ENCODE data around the gene EMB. TPM values are rescaled to one million over a fixed set of nuclear protein-coding genes. Genes with fewer than 3 reads are reported as not detected.
A peak's percentile ranks its signal among the peaks of the same experiment; 100 is the strongest.
"Not testable (repeated sequence)": the region's sequence is repeated elsewhere in the genome, so short reads cannot be mapped to it uniquely, and the experiment has no call there.

EMB gene, protein sequence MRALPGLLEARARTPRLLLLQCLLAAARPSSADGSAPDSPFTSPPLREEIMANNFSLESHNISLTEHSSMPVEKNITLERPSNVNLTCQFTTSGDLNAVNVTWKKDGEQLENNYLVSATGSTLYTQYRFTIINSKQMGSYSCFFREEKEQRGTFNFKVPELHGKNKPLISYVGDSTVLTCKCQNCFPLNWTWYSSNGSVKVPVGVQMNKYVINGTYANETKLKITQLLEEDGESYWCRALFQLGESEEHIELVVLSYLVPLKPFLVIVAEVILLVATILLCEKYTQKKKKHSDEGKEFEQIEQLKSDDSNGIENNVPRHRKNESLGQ
- 100 to 1,000 TPM; 181 to 188 TPM for total RNA-seq

GRCh38 chr5:50440651-50441492 lies at the start of gene EMB:
Gene EMB, minus strand, starts transcription at chr5:50441288. Its CDS starts 137 bp downstream, at chr5:50441151.
- CTCF ChIA-PET, result interaction anchor here (0.7 to 2.9 kb wide), 22 partner anchors 9 to 310 kb away, joined by 3 to 16 read pairs (median 3); no protein-coding TSS in a partner anchor
- peak; percentile 85 for DNase-seq
- peak within 1 kb of the TSS; percentile 94 for H3K27ac Mint-ChIP-seq
- H3K4me1 Mint-ChIP-seq, result peaks cover 70% of the 10 kb centered on the region
- peak within 1 kb of the TSS; percentile 97 for H3K4me3 Mint-ChIP-seq
- H3K36me3 Mint-ChIP-seq (ENCODE audit: low read depth), result peaks cover 31% of the 10 kb centered on the region
- POLR2A ChIA-PET, result interaction anchor here (0.6 to 4.3 kb wide), 27 partner anchors 10 to 411 kb away, joined by 3 to 66 read pairs (median 4); partner anchors contain the start of gene PARP8
- no peaks in the 10 kb centered on the region for H3K9me3 Mint-ChIP-seq
- no peaks in the 10 kb centered on the region for H3K27me3 Mint-ChIP-seq

DNA sequence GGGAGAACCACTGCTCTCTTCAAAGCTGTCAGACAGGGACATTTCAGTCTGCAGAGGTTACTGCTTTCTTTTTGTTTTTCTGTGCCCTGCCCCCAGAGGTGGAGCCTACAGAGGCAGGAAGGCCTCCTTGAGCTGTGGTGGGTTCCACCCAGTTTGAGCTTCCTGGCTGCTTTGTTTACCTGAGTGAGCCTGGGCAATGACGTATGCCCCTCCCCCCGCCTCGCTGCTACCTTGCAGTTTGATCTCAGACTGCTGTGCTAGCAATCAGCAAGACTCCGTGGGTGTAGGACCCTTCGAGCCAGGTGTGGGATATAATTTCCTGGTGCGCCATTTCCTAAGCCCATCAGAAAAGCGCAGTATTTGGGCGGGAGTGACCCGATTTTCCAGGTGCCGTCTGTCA lies 48.4 kb upstream of the EMB start:
- H3K4me3 Mint-ChIP-seq, result peak overlapping the region; percentile 13
- H3K9me3 Mint-ChIP-seq, result peaks cover 43% of the 10 kb centered on the region
- H3K4me1 Mint-ChIP-seq, result peaks cover 29% of the 10 kb centered on the region
- H3K27ac Mint-ChIP-seq, result peak overlapping the region; percentile 78
- H3K27me3 Mint-ChIP-seq, result not testable (repeated sequence)
- POLR2A ChIA-PET, result interaction anchor here (1.6 to 1.9 kb wide), 2 partner anchors 44 to 49 kb away, joined by 7 to 10 read pairs; partner anchors contain the start of gene EMB
- peaks cover 36% of the 10 kb centered on the region for H3K36me3 Mint-ChIP-seq (ENCODE audit: low read depth)
- CTCF ChIA-PET, result interaction anchor here (1.4 kb wide), 1 partner anchor 49 kb away, joined by 4 read pairs; the partner anchor contains the start of gene EMB
- DNase-seq, result peak; percentile 75

GRCh38 chr5:50478790-50479189 lies 37.7 kb upstream of the EMB start:
- DNase-seq, H3K27me3 Mint-ChIP-seq, H3K4me3 Mint-ChIP-seq, H3K27ac Mint-ChIP-seq, POLR2A ChIA-PET, CTCF ChIA-PET: not testable (repeated sequence)
- Mint-ChIP-seq H3K9me3 (peaks cover 15% of the 10 kb centered on the region), H3K4me1 (peaks cover 24% of the 10 kb centered on the region), H3K36me3 (ENCODE audit: low read depth) (peaks cover 15% of the 10 kb centered on the region)

- H3K27ac Mint-ChIP-seq, result no peak overlapping the region
- peaks cover 15% of the 10 kb centered on the region for H3K36me3 Mint-ChIP-seq (ENCODE audit: low read depth)
- H3K4me3 Mint-ChIP-seq, result no peak overlapping the region
- H3K4me1 Mint-ChIP-seq, result peaks cover 24% of the 10 kb centered on the region
- H3K27me3 Mint-ChIP-seq, result no peaks in the 10 kb centered on the region
- no peak for DNase-seq
- ChIA-PET POLR2A (interaction anchor here (0.6 kb wide), 1 partner anchor 36 kb away, joined by 4 read pairs; the partner anchor contains the start of gene EMB), CTCF (no interaction called here)
- H3K9me3 Mint-ChIP-seq, result peaks cover 19% of the 10 kb centered on the region
These were observed 35.5 kb upstream of the EMB start for GRCh38 chr5:50476549-50476948.

DNA sequence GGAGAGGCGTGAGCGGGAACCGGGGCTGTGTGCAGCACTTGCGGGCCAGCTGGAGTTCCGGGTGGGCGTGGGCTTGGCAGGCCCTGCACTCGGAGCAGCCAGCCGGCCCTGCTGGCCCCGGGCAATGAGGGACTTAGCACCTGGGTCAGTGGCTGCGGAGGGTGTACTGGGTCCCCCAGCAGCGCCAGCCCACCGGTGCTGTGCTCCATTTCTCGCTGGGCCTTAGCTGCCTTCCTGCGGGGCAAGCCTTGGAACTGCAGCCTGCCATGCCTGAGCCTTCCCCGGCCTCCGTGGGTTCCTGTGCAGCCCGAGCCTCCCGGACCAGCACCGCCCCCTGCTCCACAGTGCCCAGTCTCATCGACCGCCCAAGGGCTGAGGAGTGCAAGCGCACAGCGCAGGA lies 23.9 kb upstream of the EMB start:
- H3K27ac Mint-ChIP-seq; H3K36me3 Mint-ChIP-seq (ENCODE audit: low read depth); POLR2A ChIA-PET; H3K4me3 Mint-ChIP-seq; H3K4me1 Mint-ChIP-seq; H3K27me3 Mint-ChIP-seq; CTCF ChIA-PET; DNase-seq; H3K9me3 Mint-ChIP-seq: not testable (repeated sequence)

GRCh38 chr5:50463726-50464125 lies 22.6 kb upstream of the EMB start:
- peaks cover 9% of the 10 kb centered on the region for H3K36me3 Mint-ChIP-seq (ENCODE audit: low read depth)

GRCh38 chr5:50463047-50463446 lies 22.0 kb upstream of the EMB start:
- Mint-ChIP-seq H3K27me3 (no peaks in the 10 kb centered on the region), H3K4me3 (no peak overlapping the region), H3K27ac (no peak overlapping the region), H3K9me3 (peaks cover 9% of the 10 kb centered on the region), H3K4me1 (peaks cover 12% of the 10 kb centered on the region), H3K36me3 (ENCODE audit: low read depth) (peaks cover 5% of the 10 kb centered on the region)
- CTCF ChIA-PET, result interaction anchor here (1.4 kb wide), 1 partner anchor 22 kb away, joined by 6 read pairs; the partner anchor contains the start of gene EMB
- POLR2A ChIA-PET, result interaction anchor here (2.0 kb wide), 1 partner anchor 22 kb away, joined by 9 read pairs; the partner anchor contains the start of gene EMB
- no peak for DNase-seq

More at GRCh38 chr5:50463726-50464125, 22.6 kb upstream of the EMB start:
- H3K27ac Mint-ChIP-seq, result no peak overlapping the region
- H3K4me1 Mint-ChIP-seq, result peaks cover 6% of the 10 kb centered on the region
- DNase-seq, result no peak
- ChIA-PET CTCF (interaction anchor here (1.4 kb wide), 1 partner anchor 23 kb away, joined by 6 read pairs; the partner anchor contains the start of gene EMB), POLR2A (interaction anchor here (2.0 kb wide), 1 partner anchor 23 kb away, joined by 9 read pairs; the partner anchor contains the start of gene EMB)
- H3K27me3 Mint-ChIP-seq, result no peaks in the 10 kb centered on the region
- H3K4me3 Mint-ChIP-seq, result no peak overlapping the region
- H3K9me3 Mint-ChIP-seq, result peaks cover 12% of the 10 kb centered on the region

DNA sequence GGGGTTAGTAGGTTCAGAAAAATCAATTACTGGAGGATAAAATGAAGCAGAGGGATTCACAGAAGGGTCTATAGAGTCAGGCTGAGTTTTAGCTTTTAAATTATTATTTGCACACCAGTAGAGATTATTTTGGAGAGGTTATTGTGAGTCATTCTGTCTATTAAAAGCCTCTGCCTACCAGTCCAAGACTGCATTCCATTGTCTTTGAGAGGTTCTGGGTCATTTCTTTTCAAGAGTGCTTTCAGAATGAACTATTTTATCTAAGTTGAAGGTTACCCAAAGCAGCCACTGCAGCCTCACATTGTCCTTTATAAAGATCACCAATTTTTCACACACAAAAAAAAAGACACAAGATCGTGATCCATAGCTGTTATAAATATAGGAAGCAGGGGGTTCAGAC lies 21.5 kb upstream of the EMB start:
- H3K4me3 Mint-ChIP-seq, H3K27me3 Mint-ChIP-seq, DNase-seq, H3K27ac Mint-ChIP-seq: not testable (repeated sequence)
- Mint-ChIP-seq H3K9me3 (peaks cover 12% of the 10 kb centered on the region), H3K4me1 (peaks cover 17% of the 10 kb centered on the region), H3K36me3 (ENCODE audit: low read depth) (peaks cover 10% of the 10 kb centered on the region)
- CTCF ChIA-PET, result interaction anchor here (1.4 kb wide), 1 partner anchor 22 kb away, joined by 6 read pairs; the partner anchor contains the start of gene EMB
- POLR2A ChIA-PET, result interaction anchor here (2.0 kb wide), 1 partner anchor 22 kb away, joined by 9 read pairs; the partner anchor contains the start of gene EMB

DNA sequence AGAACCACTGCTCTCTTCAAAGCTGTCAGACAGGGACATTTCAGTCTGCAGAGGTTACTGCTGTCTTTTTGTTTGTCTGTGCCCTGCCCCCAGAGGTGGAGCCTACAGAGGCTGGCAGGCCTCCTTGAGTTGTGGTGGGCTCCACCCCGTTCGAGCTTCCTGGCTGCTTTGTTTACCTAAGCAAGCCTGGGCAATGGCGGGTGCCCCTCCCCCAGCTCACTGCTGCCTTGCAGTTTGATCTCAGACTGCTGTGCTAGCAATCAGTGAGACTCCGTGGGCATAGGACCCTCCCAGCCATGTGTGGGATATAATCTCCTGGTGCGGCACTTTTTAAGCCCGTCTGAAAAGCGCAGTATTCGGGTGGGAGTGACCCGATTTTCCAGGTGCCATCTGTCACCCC lies 17.3 kb upstream of the EMB start:
- H3K27me3 Mint-ChIP-seq, H3K4me3 Mint-ChIP-seq, CTCF ChIA-PET, H3K27ac Mint-ChIP-seq, POLR2A ChIA-PET: not testable (repeated sequence)
- Mint-ChIP-seq H3K36me3 (ENCODE audit: low read depth) (peaks cover 39% of the 10 kb centered on the region), H3K4me1 (peaks cover 22% of the 10 kb centered on the region), H3K9me3 (peaks cover 35% of the 10 kb centered on the region)
- peak; percentile 71 for DNase-seq

DNA sequence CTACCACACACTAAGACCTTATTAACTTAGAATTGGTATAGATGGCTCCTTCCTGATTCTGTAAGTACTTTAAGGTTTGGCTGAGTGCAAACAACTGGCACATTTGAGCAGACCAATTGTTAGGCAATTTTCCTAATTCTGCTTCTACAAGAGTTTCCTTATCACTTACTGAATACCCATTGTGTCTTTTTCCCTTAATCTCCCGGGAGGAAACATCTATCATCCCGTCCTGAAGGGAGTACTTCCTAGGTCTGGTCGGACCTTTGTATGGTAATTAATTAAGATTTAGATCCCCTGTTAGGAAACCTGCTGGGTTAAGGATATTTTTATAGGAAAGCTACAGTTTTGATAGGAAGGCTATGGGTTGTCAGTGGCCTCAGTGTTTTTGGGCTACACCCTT lies 8.2 kb upstream of the EMB start:
- H3K27me3 Mint-ChIP-seq, CTCF ChIA-PET, H3K27ac Mint-ChIP-seq, H3K4me3 Mint-ChIP-seq, DNase-seq, POLR2A ChIA-PET: not testable (repeated sequence)
- H3K36me3 Mint-ChIP-seq (ENCODE audit: low read depth), result peaks cover 25% of the 10 kb centered on the region
- H3K9me3 Mint-ChIP-seq, result peaks cover 21% of the 10 kb centered on the region
- H3K4me1 Mint-ChIP-seq, result peaks cover 33% of the 10 kb centered on the region

DNA sequence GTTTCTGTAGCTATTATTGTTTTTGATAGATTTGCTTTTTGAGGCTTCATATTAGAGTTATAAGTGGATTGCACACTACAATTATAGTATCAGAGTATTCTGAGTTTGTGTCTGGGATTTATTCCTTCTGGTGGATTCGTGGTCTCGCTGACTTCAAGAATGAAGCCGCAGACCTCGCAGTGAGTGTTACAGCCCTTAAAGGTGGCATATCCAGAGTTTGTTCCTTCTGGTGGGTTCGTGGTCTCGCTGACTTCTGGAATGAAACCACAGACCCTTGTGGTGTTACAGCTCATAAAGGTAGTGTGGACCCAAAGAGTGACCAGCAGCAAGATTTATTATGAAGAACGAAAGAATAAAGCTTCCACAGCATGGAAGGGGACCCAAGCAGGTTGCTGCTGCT lies 6.9 kb upstream of the EMB start:
- POLR2A ChIA-PET, result no interaction called here
- CTCF ChIA-PET, result no interaction called here
- H3K27ac Mint-ChIP-seq, result no peak overlapping the region
- H3K9me3 Mint-ChIP-seq, result peaks cover 15% of the 10 kb centered on the region
- no peak overlapping the region for H3K4me3 Mint-ChIP-seq
- H3K27me3 Mint-ChIP-seq, result no peaks in the 10 kb centered on the region
- DNase-seq, result no peak
- peaks cover 20% of the 10 kb centered on the region for H3K36me3 Mint-ChIP-seq (ENCODE audit: low read depth)
- H3K4me1 Mint-ChIP-seq, result peaks cover 37% of the 10 kb centered on the region

DNA sequence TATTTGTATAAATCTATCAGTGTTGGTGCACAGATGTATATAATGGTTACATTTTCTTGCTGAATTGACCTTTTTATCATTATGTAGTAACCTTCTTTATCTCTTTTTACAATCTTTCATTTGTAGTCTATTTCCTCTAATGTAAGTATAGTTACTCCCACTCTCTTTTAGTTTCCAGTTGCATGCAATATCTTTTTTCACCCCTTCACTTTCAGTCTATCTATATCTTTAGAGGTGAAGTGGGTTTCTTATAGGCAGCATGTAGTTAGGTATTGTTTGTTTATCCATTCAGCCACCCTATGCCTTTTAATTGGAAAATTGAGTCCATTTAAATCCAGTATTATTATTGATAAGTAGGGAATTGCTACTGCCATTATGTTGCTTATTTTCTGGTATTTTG lies 6.1 kb upstream of the EMB start:
- peaks cover 44% of the 10 kb centered on the region for H3K4me1 Mint-ChIP-seq
- no peak overlapping the region for H3K4me3 Mint-ChIP-seq
- CTCF ChIA-PET, result no interaction called here
- POLR2A ChIA-PET, result no interaction called here
- no peaks in the 10 kb centered on the region for H3K27me3 Mint-ChIP-seq
- H3K36me3 Mint-ChIP-seq (ENCODE audit: low read depth), result peaks cover 20% of the 10 kb centered on the region
- no peak for DNase-seq
- no peak overlapping the region for H3K27ac Mint-ChIP-seq
- peaks cover 12% of the 10 kb centered on the region for H3K9me3 Mint-ChIP-seq
